Peyer's patch (tissue), 4 donors: ENCODE results near the gene NAA80. TPM values are rescaled to one million over a fixed set of nuclear protein-coding genes. Genes with fewer than 3 reads are reported as not detected.

Experiments used
- DNase-seq, 3 donors: peaks; one replicate each; pipeline ENCODE4 v3.0.0-alpha.2; 2017 to 2019
- H3K27ac ChIP-seq, 4 donors: fragments of 200-600 bp; sonication (generic); one replicate each; pipeline ENCODE4 v1.5.1; 2016 to 2019
- H3K27me3 ChIP-seq, 2 donors: fragments of 200-600 bp; sonication (generic); one replicate each; pipeline ENCODE4 v1.5.1; 2019
- H3K36me3 ChIP-seq, 3 donors: fragments of 200-600 bp; sonication (generic); one replicate each; pipeline ENCODE4 v1.5.1; 2016 to 2019
- H3K4me1 ChIP-seq, 4 donors: fragments of 200-600 bp; sonication (generic); one replicate each; pipeline ENCODE4 v1.5.1; 2016 to 2019
- H3K4me3 ChIP-seq, 4 donors: fragments of 200-600 bp; sonication (generic); 1 replicate in 3 of 4; 2 replicates in 1 of 4; pipeline ENCODE4 v1.5.1; 2016 to 2019; ENCODE audit warnings: mild to moderate bottlenecking in 1 of 4
- H3K9me3 ChIP-seq, 4 donors: fragments of 200-600 bp; sonication (generic); one replicate each; pipeline ENCODE4 v1.5.1; 2016 to 2019; ENCODE audit warnings: mild to moderate bottlenecking in 1 of 4
- CTCF ChIP-seq, 6 experiments: fragments of 450-650 bp in 4 of 6; fragments of 200-600 bp in 2 of 6; sonication (generic) in 1 of 6; IDR thresholded peaks; one replicate each; pipeline ENCODE4 v1.5.1; 2017 to 2019; ENCODE audit warnings: antibody characterized with exemption in 6 of 6, mild to moderate bottlenecking in 3 of 6, moderate library complexity in 1 of 6
- POLR2A ChIP-seq, 2 donors: fragments of 450-650 bp; IDR thresholded peaks; one replicate each; pipeline ENCODE4 v1.5.1; 2017; ENCODE audit warnings: antibody characterized with exemption in 2 of 2, mild to moderate bottlenecking in 2 of 2, moderate library complexity in 2 of 2
- total RNA-seq, 4 donors: library from RNA; depleted of rRNA; stranded (reverse); fragments of >200 nt; gene quantifications; one replicate each; pipeline ENCODE4 v1.1.0, GENCODE V29; 2016

NAA80 gene
- total RNA-seq, 4 donors from 2014 or later = 3.2 to 14.0 (median 12.4) TPM

DNA sequence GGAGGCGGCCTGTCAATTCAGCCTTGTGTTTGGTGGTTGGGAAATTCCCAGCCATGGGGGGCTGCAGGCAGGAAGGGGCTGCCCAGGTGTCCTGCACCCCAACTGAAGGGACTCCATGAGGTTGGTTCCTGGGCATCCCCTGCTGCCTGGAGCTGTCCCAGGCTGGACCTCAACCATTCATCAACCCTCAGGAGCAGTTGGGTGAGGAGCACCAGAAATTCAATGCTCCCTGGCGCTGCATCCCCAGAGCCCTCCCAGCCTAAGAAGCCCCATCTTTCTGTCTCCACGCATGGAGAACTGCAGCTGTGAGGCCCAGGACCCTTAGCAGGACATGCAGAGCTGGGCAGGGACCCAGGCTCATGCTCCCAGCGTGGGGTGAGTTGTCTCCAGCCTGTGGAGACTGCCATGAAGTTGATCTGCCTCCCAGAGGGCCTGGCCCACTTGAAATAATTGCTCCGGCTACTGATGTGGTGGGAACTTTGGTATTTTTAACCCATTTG, 38.2 kb downstream of the NAA80 start:
- H3K36me3 ChIP-seq = peaks cover 0 to 33% (median 0%) of the 10 kb centered on the region in 3 donors
- H3K4me3 ChIP-seq = peak overlapping the region in 2 of 4 donors; percentile 56 to 65
- no peaks in the 10 kb centered on the region for H3K27me3 ChIP-seq
- H3K9me3 ChIP-seq = peaks cover 0 to 7% (median 0%) of the 10 kb centered on the region in 4 donors
- H3K4me1 ChIP-seq = peaks cover 7 to 41% (median 18%) of the 10 kb centered on the region in 4 donors
- H3K27ac ChIP-seq = peak overlapping the region; percentile 86 to 96 (median 92)
- no peak for TF ChIP-seq CTCF (IDR thresholded peaks at IDR 0.05)
- TF ChIP-seq POLR2A (IDR thresholded peaks at IDR 0.05) = no peak
- no peak for DNase-seq

DNA sequence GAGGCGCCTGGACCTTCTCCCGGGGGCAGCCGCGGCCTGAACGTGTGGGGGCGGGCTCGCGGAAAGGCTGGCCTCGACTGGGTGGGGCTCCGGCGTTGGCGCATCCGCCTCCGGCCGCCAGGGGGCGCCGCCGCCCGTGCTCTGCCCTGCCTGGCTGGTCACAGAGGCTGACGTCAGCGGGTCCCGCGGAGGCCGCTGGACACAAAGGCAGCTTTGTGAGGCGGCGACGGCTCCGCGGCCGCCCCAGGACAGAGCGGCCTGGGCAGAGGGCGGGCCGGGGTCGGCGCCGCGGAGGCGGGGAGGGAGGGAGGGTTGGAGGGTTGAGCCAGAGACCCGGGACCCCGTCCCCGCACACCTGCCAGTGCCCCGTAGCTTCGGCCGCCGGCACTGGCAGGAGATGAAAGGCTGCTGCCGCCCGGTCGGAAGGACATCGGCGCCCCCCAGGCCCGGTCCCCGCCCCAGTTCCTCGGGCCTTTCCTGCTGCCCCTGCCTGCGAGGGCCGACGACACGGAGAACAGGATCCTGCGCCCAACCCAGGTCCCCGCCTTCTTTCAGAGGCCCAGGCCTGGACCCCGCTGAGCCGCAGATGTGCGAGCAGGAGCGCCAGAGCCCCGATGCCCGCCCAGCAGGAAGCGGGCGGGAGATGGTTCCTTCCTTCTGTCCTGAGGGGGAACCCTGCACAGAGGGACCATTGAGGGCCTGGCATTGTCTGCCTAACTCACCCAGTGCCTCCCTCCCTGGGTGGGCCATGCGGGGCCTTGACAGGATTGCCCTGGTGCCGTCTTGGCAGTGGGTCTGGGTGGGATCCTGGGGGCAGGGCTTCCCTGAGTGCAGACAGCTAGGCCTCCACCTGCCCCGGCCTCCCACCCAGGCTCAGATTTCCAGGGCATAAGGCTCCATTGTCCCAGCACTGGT, 38.9 kb downstream of the NAA80 start:
- Histone ChIP-seq H3K4me1 (peaks cover 7 to 38% (median 16%) of the 10 kb centered on the region in 4 donors), H3K27me3 (no peaks in the 10 kb centered on the region), H3K27ac (peak overlapping the region; percentile 86 to 96 (median 92)), H3K4me3 (peak overlapping the region; percentile 56 to 65 (median 61)), H3K9me3 (peaks cover 0 to 7% (median 0%) of the 10 kb centered on the region in 4 donors), H3K36me3 (peaks cover 0 to 38% (median 0%) of the 10 kb centered on the region in 3 donors)
- TF ChIP-seq CTCF (IDR thresholded peaks at IDR 0.05) = peak; percentile 94 to 100 (median 99)
- TF ChIP-seq POLR2A (IDR thresholded peaks at IDR 0.05) = peak; percentile 25 to 52
- peak; percentile 87 to 96 (median 96) for DNase-seq

DNA sequence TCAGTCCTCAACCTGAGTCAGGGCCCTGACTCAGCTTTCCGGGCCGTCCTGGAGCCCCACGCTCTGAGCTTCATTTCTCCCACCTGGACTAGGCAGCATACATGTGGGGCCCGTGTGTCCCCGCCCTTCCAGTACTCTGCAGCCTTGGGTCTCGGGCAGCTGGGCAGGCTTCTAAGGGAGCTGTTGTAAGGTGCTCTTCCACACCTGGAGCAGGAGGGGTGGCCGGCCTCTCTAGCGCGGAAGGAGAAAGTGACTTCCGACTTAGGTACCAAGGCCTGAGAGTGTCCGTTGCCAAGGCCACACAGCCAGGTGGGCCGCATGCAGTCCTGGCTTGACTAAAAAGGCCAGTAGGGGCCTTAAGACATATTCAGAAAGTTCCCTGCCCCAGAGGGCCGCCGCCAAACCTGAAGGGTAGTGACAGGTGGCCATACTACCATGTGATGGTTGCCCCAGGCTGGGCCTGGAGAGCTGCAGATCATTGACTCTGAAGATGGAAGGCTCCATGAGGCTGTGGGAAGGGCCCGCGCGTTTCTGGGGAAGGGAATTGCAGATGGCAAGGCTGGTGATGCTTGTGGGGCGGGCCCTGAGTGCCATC, 39.7 kb downstream of the NAA80 start:
- peak overlapping the region; percentile 86 to 96 (median 92) for H3K27ac ChIP-seq
- peaks cover 0 to 45% (median 0%) of the 10 kb centered on the region in 3 donors for H3K36me3 ChIP-seq
- H3K4me1 ChIP-seq = peaks cover 6 to 38% (median 13%) of the 10 kb centered on the region in 4 donors
- no peak for DNase-seq
- H3K27me3 ChIP-seq = no peaks in the 10 kb centered on the region
- H3K4me3 ChIP-seq = peak overlapping the region in 3 of 4 donors; percentile 56 to 65 (median 62)
- TF ChIP-seq CTCF (IDR thresholded peaks at IDR 0.05) = no peak
- TF ChIP-seq POLR2A (IDR thresholded peaks at IDR 0.05) = no peak
- peaks cover 0 to 7% (median 0%) of the 10 kb centered on the region in 4 donors for H3K9me3 ChIP-seq

GRCh38 chr3:50258979-50259378, 40.2 kb downstream of the NAA80 start:
- Histone ChIP-seq H3K27ac (peak overlapping the region in 3 of 4 donors; percentile 92 to 96 (median 92)), H3K9me3 (peaks cover 0 to 7% (median 0%) of the 10 kb centered on the region in 4 donors), H3K4me3 (no peak overlapping the region), H3K36me3 (peaks cover 0 to 48% (median 0%) of the 10 kb centered on the region in 3 donors), H3K4me1 (peaks cover 6 to 38% (median 13%) of the 10 kb centered on the region in 4 donors), H3K27me3 (no peaks in the 10 kb centered on the region)
- TF ChIP-seq POLR2A (IDR thresholded peaks at IDR 0.05) (no peak), CTCF (IDR thresholded peaks at IDR 0.05) (no peak)
- DNase-seq = no peak

DNA sequence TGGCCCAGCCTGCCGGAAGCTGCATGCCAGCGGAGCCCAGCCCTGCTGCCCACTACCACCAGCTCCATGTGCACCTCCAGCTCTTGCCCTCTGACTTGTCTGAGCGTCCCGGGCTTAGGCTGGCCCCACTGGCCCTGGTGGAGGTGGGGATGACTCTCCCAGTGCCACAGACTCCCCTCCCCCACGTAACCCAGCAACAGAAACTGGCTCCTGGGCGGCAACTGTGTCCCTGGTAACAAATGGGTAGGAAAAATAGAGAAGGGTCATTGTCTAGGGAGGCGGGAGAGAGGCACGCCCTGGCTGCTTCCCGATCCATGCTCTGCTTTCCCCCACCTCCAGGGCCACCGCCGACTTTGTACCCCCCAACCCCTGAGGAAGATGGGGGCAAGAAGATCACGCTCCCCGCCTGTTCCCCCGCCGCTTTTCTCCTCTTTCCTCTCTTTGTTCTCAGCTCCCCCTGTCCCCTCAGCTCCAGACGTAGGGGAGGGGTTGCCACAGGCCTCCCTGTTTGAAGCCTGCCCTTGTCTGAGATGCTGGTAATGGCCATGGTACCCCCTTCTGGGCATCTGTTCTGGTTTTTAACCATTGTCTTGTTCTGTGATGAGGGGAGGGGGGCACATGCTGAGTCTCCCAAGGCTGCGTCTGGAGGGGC, 41.0 kb downstream of the NAA80 start:
- no peak for DNase-seq
- no peak for TF ChIP-seq POLR2A (IDR thresholded peaks at IDR 0.05)
- no peak for TF ChIP-seq CTCF (IDR thresholded peaks at IDR 0.05)
- Histone ChIP-seq H3K4me3 (no peak overlapping the region), H3K27me3 (no peaks in the 10 kb centered on the region), H3K9me3 (peaks cover 0 to 7% (median 0%) of the 10 kb centered on the region in 4 donors), H3K27ac (peak overlapping the region in 1 of 4 donors; percentile 92), H3K4me1 (peaks cover 6 to 42% (median 13%) of the 10 kb centered on the region in 4 donors), H3K36me3 (peaks cover 0 to 55% (median 0%) of the 10 kb centered on the region in 3 donors)
